GM13977 (cell line): Measurements from ENCODE around the gene ESRRG.

ENCODE experiments used
- DNase-seq: peaks from one replicate; pipeline ENCODE4 v3.0.0; 2012; ENCODE audit warnings: low spot score
- in situ Hi-C: fragments of 300-500 bp; cut with MboI; formaldehyde crosslinking; loops from one replicate; pipeline ENCODE4 v1.12.0; 2022; ENCODE audit warnings: low sequenced_read_pairs, low pct_unique_long_range_greater_than_20kb, mixed read lengths, inconsistent platforms; ENCODE audit not compliant: unreplicated experiment
- TF ChIP-seq, protein P1 (sequence below): IDR thresholded peaks from 2 replicates; pipeline ENCODE4 v1.5.1; 2012; ENCODE audit warnings: mild to moderate bottlenecking, control low read depth; ENCODE audit not compliant: insufficient read depth; ENCODE audit errors: extremely low read depth, missing control alignments

ESRRG gene

DNA sequence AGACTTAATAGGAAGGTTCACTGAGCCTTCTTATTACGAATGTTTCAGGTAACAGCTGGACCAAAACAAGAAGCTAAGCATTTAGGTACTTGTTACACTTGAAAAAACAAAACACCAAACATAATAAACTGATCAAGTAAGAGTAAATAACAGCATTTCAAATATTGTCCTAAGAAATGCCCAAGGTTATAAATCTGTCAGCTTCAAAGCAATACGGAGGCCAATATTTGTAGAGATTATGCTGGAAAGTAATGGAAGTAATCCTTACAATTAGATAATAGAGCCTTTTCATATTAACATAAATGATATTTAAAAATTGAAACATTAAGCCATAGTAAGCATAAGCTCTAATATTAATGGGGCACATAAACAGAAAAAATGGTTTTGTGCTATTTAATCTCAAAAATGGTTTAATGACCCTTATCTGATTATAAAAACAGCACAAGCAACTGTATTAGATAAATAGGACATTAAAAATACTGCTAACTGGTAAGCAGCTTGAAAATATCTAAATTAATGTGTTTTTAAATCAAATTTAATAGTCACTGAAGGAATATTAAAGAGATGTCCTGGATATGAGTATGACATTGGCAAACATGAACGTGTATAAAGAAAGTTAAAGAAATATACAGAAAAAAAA is 256.9 kb downstream of the ESRRG start:
- DNase-seq, result no peak
- TF ChIP-seq, protein P1, sequence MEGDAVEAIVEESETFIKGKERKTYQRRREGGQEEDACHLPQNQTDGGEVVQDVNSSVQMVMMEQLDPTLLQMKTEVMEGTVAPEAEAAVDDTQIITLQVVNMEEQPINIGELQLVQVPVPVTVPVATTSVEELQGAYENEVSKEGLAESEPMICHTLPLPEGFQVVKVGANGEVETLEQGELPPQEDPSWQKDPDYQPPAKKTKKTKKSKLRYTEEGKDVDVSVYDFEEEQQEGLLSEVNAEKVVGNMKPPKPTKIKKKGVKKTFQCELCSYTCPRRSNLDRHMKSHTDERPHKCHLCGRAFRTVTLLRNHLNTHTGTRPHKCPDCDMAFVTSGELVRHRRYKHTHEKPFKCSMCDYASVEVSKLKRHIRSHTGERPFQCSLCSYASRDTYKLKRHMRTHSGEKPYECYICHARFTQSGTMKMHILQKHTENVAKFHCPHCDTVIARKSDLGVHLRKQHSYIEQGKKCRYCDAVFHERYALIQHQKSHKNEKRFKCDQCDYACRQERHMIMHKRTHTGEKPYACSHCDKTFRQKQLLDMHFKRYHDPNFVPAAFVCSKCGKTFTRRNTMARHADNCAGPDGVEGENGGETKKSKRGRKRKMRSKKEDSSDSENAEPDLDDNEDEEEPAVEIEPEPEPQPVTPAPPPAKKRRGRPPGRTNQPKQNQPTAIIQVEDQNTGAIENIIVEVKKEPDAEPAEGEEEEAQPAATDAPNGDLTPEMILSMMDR, result no peak
- in situ Hi-C loops, result no loop called here

DNA sequence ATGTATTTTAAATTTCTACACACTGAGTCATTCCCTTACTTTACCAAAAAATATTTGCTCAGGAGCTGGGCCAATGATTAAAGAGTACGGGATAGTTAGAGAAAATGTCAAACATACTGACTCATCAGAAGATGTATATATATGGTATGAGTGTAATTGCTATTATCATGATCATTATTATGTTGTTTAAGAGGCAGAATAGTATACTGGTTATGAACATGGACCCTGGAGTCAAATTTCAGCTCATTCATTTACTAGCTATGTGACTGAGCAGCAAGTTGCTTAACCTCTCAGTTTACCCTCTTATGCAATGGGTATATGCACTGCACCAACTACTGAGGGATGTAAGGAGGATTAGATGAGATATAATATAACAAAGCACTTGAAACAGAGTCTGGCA is 258.7 kb downstream of the ESRRG start:
- TF ChIP-seq, protein P1, result no peak
- DNase-seq, result no peak
- in situ Hi-C loops, result no loop called here

- TF ChIP-seq, protein P1, result no peak
- no peak for DNase-seq
- in situ Hi-C loops, result no loop called here
Measured at GRCh38 chr1:216462066-216462775, 261.0 kb downstream of the ESRRG start.

- TF ChIP-seq, protein P1, result no peak
- in situ Hi-C loops, result no loop called here
- no peak for DNase-seq
Measured at GRCh38 chr1:216461466-216461865, 261.8 kb downstream of the ESRRG start.

DNA sequence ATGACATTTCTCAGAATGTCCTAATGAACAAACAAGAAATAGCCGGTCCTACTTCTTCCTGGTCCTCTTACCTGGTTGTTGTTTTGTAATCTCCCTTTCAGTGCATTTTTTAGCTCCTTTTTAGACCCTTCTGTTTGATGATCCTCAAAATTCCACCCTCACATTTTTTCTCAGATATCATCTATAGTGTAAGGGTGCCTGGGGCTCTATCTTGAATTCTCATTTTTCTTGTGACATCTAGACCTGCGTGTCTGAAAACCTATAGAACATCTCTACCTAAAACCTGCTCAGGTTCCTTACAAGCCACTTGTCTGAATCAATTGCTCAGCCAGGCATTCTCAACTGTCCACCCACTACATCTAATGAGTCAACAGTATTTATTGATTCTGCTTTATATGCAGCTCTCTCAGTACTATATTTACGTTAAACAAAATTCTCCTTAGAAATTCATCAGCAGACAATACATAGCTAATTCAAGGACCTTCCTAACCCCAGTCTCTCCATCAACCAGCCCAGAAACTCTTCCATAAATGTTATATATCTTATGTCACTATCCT is 263.5 kb downstream of the ESRRG start:
- TF ChIP-seq, protein P1, result no peak
- no peak for DNase-seq
- in situ Hi-C loops, result no loop called here

DNA sequence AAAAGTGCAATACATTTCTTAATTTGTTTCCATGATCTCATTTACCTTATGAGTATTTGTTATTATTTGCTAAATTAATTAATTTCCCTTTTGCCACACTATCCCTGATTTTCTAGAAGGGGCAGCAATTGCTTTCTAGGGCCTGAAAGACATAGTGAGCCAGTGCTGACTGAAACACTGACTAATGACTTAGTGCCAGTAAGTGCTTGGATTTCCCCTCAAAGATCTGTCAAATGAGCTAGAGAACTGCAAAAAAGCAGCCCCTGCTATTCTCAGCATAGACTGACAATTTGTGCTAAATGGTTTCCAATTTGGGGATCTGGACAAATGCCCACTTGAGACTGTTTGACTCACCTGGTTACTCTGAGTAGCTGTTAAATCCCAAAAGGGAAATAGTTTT is 264.4 kb downstream of the ESRRG start:
- DNase-seq, result no peak
- TF ChIP-seq, protein P1, result no peak
- in situ Hi-C loops, result no loop called here
